Gastroesophageal sphincter (tissue), 3 donors: Measurements from ENCODE around the gene ATP6V1D.

Experiments
- EP300 ChIP-seq: sonication (generic); formaldehyde crosslinking; IDR thresholded peaks from one replicate; pipeline ENCODE4 v1.6.1; 2017; ENCODE audit warnings: antibody characterized with exemption, mild to moderate bottlenecking
- POLR2A ChIP-seq, 2 donors: fragments of 450-650 bp; IDR thresholded peaks; one replicate each; pipeline ENCODE4 v1.6.1; 2017; ENCODE audit warnings: antibody characterized with exemption in 2 of 2, mild to moderate bottlenecking in 2 of 2, moderate library complexity in 1 of 2
- POLR2AphosphoS5 ChIP-seq: sonication (generic); formaldehyde crosslinking; IDR thresholded peaks from one replicate; pipeline ENCODE4 v1.6.1; 2017; ENCODE audit warnings: antibody characterized with exemption
- TF ChIP-seq, protein P1 (sequence below), 4 experiments: fragments of 200-600 bp in 2 of 4; fragments of 450-650 bp in 2 of 4; sonication (generic) in 1 of 4; IDR thresholded peaks; one replicate each; pipeline ENCODE4 v1.5.1; 2017 to 2019; ENCODE audit warnings: antibody characterized with exemption in 4 of 4, mild to moderate bottlenecking in 2 of 4, moderate library complexity in 2 of 4

DNA sequence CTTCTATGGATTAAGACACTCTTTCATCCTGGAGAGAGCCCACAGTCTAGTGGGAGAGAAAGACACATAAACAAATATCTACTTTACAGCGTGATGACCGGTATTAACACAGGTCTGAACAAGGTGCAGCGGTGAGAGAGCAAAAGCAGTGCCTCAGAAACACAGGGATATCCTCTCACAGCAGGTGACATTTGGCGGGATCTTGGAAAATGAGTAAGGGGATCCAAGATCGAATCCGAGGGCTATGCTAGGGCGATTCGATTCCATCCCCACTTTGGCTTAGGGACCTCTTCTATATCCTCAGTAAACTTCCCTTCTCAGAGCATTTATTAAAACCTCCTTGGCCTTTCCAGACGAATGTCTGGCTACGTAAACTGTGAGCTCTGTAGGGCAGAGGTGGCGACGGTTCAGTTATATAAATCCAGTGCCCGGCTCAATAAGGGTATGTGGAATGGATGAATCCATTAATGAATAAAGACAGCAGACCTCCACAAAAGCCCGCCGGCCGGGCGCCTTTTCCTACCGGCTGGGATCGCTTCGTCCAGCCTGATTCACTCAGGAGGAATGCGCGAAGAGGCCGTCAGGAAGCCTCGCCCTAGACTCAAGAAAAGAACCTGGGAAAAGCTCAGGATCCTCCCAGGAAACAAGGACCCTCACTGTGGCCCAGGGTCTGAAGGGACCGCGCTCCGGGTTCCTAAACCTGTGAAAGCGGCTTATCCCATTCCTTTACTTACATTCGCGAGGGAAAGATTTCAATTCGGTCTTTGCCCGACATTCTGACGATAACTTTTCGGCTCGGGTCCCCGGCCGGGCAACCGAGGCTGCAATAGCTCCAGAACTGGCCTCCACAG lies 455 bp downstream of the ATP6V1D start:
- TF ChIP-seq, protein P1, sequence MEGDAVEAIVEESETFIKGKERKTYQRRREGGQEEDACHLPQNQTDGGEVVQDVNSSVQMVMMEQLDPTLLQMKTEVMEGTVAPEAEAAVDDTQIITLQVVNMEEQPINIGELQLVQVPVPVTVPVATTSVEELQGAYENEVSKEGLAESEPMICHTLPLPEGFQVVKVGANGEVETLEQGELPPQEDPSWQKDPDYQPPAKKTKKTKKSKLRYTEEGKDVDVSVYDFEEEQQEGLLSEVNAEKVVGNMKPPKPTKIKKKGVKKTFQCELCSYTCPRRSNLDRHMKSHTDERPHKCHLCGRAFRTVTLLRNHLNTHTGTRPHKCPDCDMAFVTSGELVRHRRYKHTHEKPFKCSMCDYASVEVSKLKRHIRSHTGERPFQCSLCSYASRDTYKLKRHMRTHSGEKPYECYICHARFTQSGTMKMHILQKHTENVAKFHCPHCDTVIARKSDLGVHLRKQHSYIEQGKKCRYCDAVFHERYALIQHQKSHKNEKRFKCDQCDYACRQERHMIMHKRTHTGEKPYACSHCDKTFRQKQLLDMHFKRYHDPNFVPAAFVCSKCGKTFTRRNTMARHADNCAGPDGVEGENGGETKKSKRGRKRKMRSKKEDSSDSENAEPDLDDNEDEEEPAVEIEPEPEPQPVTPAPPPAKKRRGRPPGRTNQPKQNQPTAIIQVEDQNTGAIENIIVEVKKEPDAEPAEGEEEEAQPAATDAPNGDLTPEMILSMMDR (IDR thresholded peaks at IDR 0.05), result no peak
- TF ChIP-seq EP300 (no peak), POLR2AphosphoS5 (no peak), POLR2A (IDR thresholded peaks at IDR 0.05) (peak; percentile 32 to 47)
